SK-N-SH treated with all-trans-retinoic acid at 6 μM for 48 hours (cell line): Measurements from ENCODE around the gene TEX13C.

ENCODE experiments used
- ATAC-seq: fragments of 200-7000 bp; cut with Tn5 transposase; 3 replicates; pipeline ENCODE4 v1.9.1; 2020; ENCODE audit warnings: mild to moderate bottlenecking, moderate library complexity
- ARNTL ChIP-seq: fragments of 450-650 bp; formaldehyde crosslinking; IDR thresholded peaks from 2 replicates; pipeline ENCODE4 v1.5.0; 2020; ENCODE audit warnings: low read depth, mild to moderate bottlenecking, moderate library complexity, borderline replicate concordance
- BACH2 ChIP-seq: fragments of 250-450 bp; sonication (Bioruptor Pico); IDR thresholded peaks from 2 replicates; pipeline ENCODE4 v1.9.0; 2021; ENCODE audit warnings: mild to moderate bottlenecking, borderline replicate concordance
- CREB5 ChIP-seq: fragments of 250-450 bp; sonication (Bioruptor Pico); IDR thresholded peaks from 2 replicates; pipeline ENCODE4 v1.5.1; 2020; ENCODE audit warnings: low read depth, mild to moderate bottlenecking, moderate library complexity
- CSDC2 ChIP-seq: fragments of 250-450 bp; sonication (Bioruptor Pico); IDR thresholded peaks from 2 replicates; pipeline ENCODE4 v1.5.0; 2020; ENCODE audit warnings: mild to moderate bottlenecking, moderate library complexity
- CSRNP3 ChIP-seq: fragments of 250-450 bp; sonication (Bioruptor Pico); IDR thresholded peaks from 2 replicates; pipeline ENCODE4 v1.5.1; 2021; ENCODE audit warnings: mild to moderate bottlenecking, moderate library complexity
- ESRRG ChIP-seq: fragments of 250-450 bp; sonication (Bioruptor Pico); IDR thresholded peaks from 2 replicates; pipeline ENCODE4 v1.6.1; 2021; ENCODE audit warnings: mild to moderate bottlenecking
- GLIS3 ChIP-seq: fragments of 250-450 bp; sonication (Bioruptor Pico); IDR thresholded peaks from 2 replicates; pipeline ENCODE4 v1.5.0; 2020; ENCODE audit warnings: mild to moderate bottlenecking, moderate library complexity
- OSR1 ChIP-seq: fragments of 250-450 bp; sonication (Bioruptor Pico); IDR thresholded peaks from 2 replicates; pipeline ENCODE4 v1.8.0; 2022; ENCODE audit warnings: moderate library complexity, mild to moderate bottlenecking, inconsistent platforms
- POU6F1 ChIP-seq: fragments of 250-450 bp; sonication (Bioruptor Pico); IDR thresholded peaks from 2 replicates; pipeline ENCODE4 v1.8.0; 2021; ENCODE audit warnings: low read depth, mild to moderate bottlenecking, moderate library complexity, borderline replicate concordance
- PPARA ChIP-seq: fragments of 250-450 bp; sonication (Bioruptor Pico); IDR thresholded peaks from 2 replicates; pipeline ENCODE4 v1.5.0; 2020; ENCODE audit warnings: mild to moderate bottlenecking, borderline replicate concordance
- RARB ChIP-seq: fragments of 250-450 bp; sonication (Bioruptor Pico); IDR thresholded peaks from 2 replicates; pipeline ENCODE4 v1.8.0; 2021; ENCODE audit warnings: mild to moderate bottlenecking, moderate library complexity
- SNAI2 ChIP-seq: fragments of 250-450 bp; sonication (Bioruptor Pico); IDR thresholded peaks from 2 replicates; pipeline ENCODE4 v1.5.0; 2020; ENCODE audit warnings: mild to moderate bottlenecking, moderate library complexity
- TCF4 ChIP-seq: fragments of 250-450 bp; sonication (Bioruptor Pico); IDR thresholded peaks from 2 replicates; pipeline ENCODE4 v1.8.0; 2021; ENCODE audit warnings: mild to moderate bottlenecking, moderate library complexity, borderline replicate concordance
- TOX ChIP-seq: fragments of 250-450 bp; sonication (Bioruptor Pico); IDR thresholded peaks from 2 replicates; pipeline ENCODE4 v1.8.0; 2021; ENCODE audit warnings: mild to moderate bottlenecking, moderate library complexity, borderline replicate concordance
- TSHZ2 ChIP-seq: fragments of 250-450 bp; sonication (Bioruptor Pico); IDR thresholded peaks from 2 replicates; pipeline ENCODE4 v1.5.0; 2020; ENCODE audit warnings: mild to moderate bottlenecking, moderate library complexity
- ZC3H10 ChIP-seq: fragments of 250-450 bp; sonication (Bioruptor Pico); IDR thresholded peaks from 2 replicates; pipeline ENCODE4 v1.5.1; 2021; ENCODE audit warnings: mild to moderate bottlenecking, moderate library complexity
- ZNF565 ChIP-seq: fragments of 450-650 bp; formaldehyde crosslinking; conservative IDR thresholded peaks from 2 replicates; pipeline ENCODE4 v1.5.0; 2020; ENCODE audit warnings: low read depth, mild to moderate bottlenecking, moderate library complexity
- ZNF70 ChIP-seq: fragments of 450-650 bp; formaldehyde crosslinking; IDR thresholded peaks from 2 replicates; pipeline ENCODE4 v1.5.0; 2020; ENCODE audit warnings: mild to moderate bottlenecking, moderate library complexity
- ZNF8 ChIP-seq: fragments of 450-650 bp; formaldehyde crosslinking; IDR thresholded peaks from 2 replicates; pipeline ENCODE4 v1.5.0; 2020; ENCODE audit warnings: mild to moderate bottlenecking, moderate library complexity

The TEX13C gene

GRCh38 chrX:125319646-125320521 is at the start of gene TEX13C:
TSS of gene TEX13C (plus strand) at chrX:125319871. CDS start at chrX:125320120, 249 bp downstream.
- no peak for ATAC-seq
- TF ChIP-seq RARB (CRISPR knock-in tag) (no peak), OSR1 (CRISPR knock-in tag) (no peak), TOX (CRISPR knock-in tag) (no peak), POU6F1 (CRISPR knock-in tag) (no peak), PPARA (CRISPR knock-in tag) (no peak), GLIS3 (CRISPR knock-in tag) (no peak), ZNF565 (CRISPR knock-in tag) (no peak), SNAI2 (CRISPR knock-in tag) (no peak), ZNF70 (no peak), ARNTL (no peak)

- TF ChIP-seq SNAI2 (CRISPR knock-in tag) (no peak), ZNF565 (CRISPR knock-in tag) (no peak), ARNTL (no peak), TCF4 (CRISPR knock-in tag) (no peak), TSHZ2 (CRISPR knock-in tag) (no peak), PPARA (CRISPR knock-in tag) (no peak)
- no peak for ATAC-seq
These were observed 32.4 kb upstream of the TEX13C start for GRCh38 chrX:125287282-125287681.

- no peak for ATAC-seq
These were observed 31.3 kb upstream of the TEX13C start for GRCh38 chrX:125288343-125288742.

More at GRCh38 chrX:125288343-125288742, 31.3 kb upstream of the TEX13C start:
- TF ChIP-seq ZC3H10 (CRISPR knock-in tag) (no peak), CREB5 (CRISPR knock-in tag) (no peak), BACH2 (CRISPR knock-in tag) (no peak), PPARA (CRISPR knock-in tag) (no peak), CSRNP3 (CRISPR knock-in tag) (no peak), POU6F1 (CRISPR knock-in tag) (no peak), CSDC2 (CRISPR knock-in tag) (no peak), ZNF8 (CRISPR knock-in tag) (no peak), ARNTL (no peak), ESRRG (CRISPR knock-in tag) (no peak)
